Calu3 (cell line): Measurements from ENCODE around the gene MAP2K2. TPM values are rescaled to one million over a fixed set of nuclear protein-coding genes. Genes with fewer than 3 reads are reported as not detected.

Experiments used
- BruUV-seq: library from RNA; stranded (reverse); fragments of 400-500 nt; replicated peaks from 2 replicates; lab custom pipeline; 2021; lab: Mats Ljungman, UMichigan
- CTCF ChIA-PET: fragments of 300-600 bp; sonication (Branson Sonifier 250); formaldehyde crosslinking; loops from one replicate; lab custom pipeline; 2022; ENCODE audit warnings: antibody characterized with exemption; lab: Charles Lee
- DNase-seq: peaks from one replicate; pipeline ENCODE4 v3.0.0; 2022
- H3K27ac Mint-ChIP-seq: one replicate; pipeline ENCODE4 v1.8.0; 2022; ENCODE audit warnings: mixed read lengths; ENCODE audit not compliant: unreplicated experiment
- H3K27me3 Mint-ChIP-seq: one replicate; pipeline ENCODE4 v1.8.0; 2022; ENCODE audit warnings: mixed read lengths; ENCODE audit not compliant: unreplicated experiment
- H3K36me3 Mint-ChIP-seq: one replicate; pipeline ENCODE4 v1.8.0; 2022; ENCODE audit warnings: mild to moderate bottlenecking, moderate library complexity, mixed read lengths; ENCODE audit not compliant: insufficient read depth, unreplicated experiment
- H3K4me1 Mint-ChIP-seq: one replicate; pipeline ENCODE4 v1.8.0; 2022; ENCODE audit warnings: mild to moderate bottlenecking, low read depth, mixed read lengths; ENCODE audit not compliant: unreplicated experiment
- H3K4me3 Mint-ChIP-seq: one replicate; pipeline ENCODE4 v1.8.0; 2022; ENCODE audit warnings: mild to moderate bottlenecking, low read depth, moderate library complexity, mixed read lengths; ENCODE audit not compliant: unreplicated experiment
- H3K9me3 Mint-ChIP-seq: one replicate; pipeline ENCODE4 v1.8.0; 2022; ENCODE audit warnings: low read depth, mixed read lengths; ENCODE audit not compliant: unreplicated experiment
- intact Hi-C: fragments of 100-400 bp; cut with micrococcal nuclease; formaldehyde crosslinking; loops from one replicate; pipeline ENCODE4 v1.10.0; 2022; ENCODE audit not compliant: unreplicated experiment
- total RNA-seq: library from RNA; stranded (reverse); gene quantifications from 2 replicates; pipeline ENCODE4 v1.2.3, GENCODE V29; 2022
- TF ChIP-seq, protein P1 (sequence below): fragments of 200-600 bp; IDR thresholded peaks from one replicate; pipeline ENCODE4 v1.8.0; 2022; ENCODE audit warnings: antibody characterized with exemption; ENCODE audit not compliant: unreplicated experiment

The MAP2K2 gene
- total RNA-seq, 1 experiment from 2014 or later = 114 TPM

DNA sequence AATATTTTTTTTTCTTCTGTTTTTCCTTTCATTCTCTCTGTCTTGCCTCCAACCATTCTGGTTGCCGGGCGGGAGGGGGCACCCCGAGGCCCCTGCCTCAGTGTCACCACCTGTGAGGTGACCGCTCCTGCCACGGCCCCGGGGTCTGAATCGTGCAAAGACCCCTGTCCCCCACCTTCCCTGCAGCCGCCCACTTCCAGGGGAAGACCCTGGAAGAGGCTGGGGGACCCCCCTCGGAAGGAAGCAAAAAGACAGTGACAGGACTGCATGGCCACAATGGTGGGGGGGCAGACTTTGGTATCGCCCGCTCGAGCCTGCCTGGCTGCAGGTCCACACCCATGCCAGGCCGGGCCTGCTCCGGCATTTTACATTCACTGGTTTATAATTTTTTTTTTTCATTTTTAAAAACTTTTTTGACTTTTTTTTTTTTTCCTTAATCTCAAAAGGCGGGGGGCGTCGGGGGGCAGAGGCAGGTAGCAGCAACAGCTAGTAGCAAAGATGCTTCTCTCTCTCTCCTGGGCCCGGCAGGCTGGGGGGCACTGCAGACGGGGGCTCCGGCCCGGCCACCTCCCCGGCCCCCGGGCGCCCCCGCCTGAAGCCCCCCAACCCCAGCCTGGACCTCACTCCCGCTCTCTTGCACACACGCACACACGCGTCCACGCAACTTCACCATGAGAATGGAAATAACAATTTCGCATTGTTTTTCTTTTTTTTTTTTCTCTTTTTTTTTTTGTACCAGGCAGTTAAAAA is 79.8 kb downstream of the MAP2K2 start:
- DNase-seq = no peak
- TF ChIP-seq, protein P1, sequence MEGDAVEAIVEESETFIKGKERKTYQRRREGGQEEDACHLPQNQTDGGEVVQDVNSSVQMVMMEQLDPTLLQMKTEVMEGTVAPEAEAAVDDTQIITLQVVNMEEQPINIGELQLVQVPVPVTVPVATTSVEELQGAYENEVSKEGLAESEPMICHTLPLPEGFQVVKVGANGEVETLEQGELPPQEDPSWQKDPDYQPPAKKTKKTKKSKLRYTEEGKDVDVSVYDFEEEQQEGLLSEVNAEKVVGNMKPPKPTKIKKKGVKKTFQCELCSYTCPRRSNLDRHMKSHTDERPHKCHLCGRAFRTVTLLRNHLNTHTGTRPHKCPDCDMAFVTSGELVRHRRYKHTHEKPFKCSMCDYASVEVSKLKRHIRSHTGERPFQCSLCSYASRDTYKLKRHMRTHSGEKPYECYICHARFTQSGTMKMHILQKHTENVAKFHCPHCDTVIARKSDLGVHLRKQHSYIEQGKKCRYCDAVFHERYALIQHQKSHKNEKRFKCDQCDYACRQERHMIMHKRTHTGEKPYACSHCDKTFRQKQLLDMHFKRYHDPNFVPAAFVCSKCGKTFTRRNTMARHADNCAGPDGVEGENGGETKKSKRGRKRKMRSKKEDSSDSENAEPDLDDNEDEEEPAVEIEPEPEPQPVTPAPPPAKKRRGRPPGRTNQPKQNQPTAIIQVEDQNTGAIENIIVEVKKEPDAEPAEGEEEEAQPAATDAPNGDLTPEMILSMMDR = no peak
- Mint-ChIP-seq H3K36me3 (peaks cover 87% of the 10 kb centered on the region), H3K4me1 (no peaks in the 10 kb centered on the region), H3K9me3 (no peaks in the 10 kb centered on the region), H3K4me3 (no peak overlapping the region), H3K27ac (no peak overlapping the region), H3K27me3 (no peaks in the 10 kb centered on the region)
- intact Hi-C loops = no loop called here
- CTCF ChIA-PET = no interaction called here
- no TSS peak for BruUV-seq

DNA sequence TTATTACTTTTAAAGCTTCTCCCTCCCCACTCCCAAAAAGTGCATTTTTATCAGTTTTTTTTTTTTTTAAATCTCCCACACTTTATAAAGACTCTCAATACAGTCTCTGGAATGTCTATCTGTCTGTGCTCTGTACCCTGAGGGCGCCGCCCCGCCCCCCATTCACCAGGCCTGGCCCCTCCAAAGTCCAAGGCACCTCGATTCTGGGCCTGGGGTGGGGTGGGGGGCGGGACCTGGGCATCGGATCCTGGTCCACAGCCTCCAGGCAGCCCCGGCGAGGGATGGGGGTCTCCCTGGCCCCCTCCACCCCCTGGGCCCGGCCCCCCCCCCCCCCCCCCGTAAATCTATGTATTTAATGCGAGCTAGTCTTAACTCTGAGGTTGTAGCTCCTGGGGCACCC is 80.5 kb downstream of the MAP2K2 start:
- intact Hi-C loops = no loop called here
- H3K27me3 Mint-ChIP-seq = no peaks in the 10 kb centered on the region
- no peak for DNase-seq
- H3K36me3 Mint-ChIP-seq = peaks cover 87% of the 10 kb centered on the region
- H3K4me1 Mint-ChIP-seq = no peaks in the 10 kb centered on the region
- H3K9me3 Mint-ChIP-seq = no peaks in the 10 kb centered on the region
- no peak overlapping the region for H3K4me3 Mint-ChIP-seq
- H3K27ac Mint-ChIP-seq = peak overlapping the region; percentile 61
- CTCF ChIA-PET = interaction anchor here (1.0 kb wide), 1 partner anchor 163 kb away, joined by 3 read pairs; no protein-coding TSS in a partner anchor
- TF ChIP-seq, protein P1 = no peak
- no TSS peak for BruUV-seq

DNA sequence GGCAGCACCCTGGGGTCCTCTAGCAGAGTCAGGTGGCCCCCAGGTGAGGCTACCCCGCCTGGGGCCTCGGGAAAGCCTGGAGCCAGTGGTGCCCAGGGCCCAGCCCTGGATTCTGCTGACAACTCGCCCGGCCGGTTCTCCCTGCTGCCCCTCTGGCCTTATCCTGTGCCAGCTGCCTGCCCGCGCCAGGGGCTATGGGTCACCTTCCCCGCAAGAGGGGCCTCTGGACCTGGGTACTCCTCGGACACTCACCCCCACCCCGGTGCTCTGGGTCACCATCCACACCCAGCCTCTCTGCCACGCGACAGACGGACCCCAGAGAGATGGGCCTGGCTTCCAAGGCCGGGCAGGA is 81.2 kb downstream of the MAP2K2 start:
- Mint-ChIP-seq H3K27me3 (no peaks in the 10 kb centered on the region), H3K27ac (peak overlapping the region; percentile 61), H3K4me3 (peak overlapping the region; percentile 44), H3K4me1 (no peaks in the 10 kb centered on the region), H3K36me3 (peaks cover 87% of the 10 kb centered on the region), H3K9me3 (no peaks in the 10 kb centered on the region)
- intact Hi-C loops = no loop called here
- no TSS peak for BruUV-seq
- peak; percentile 80 for DNase-seq
- TF ChIP-seq, protein P1 = no peak
- CTCF ChIA-PET = interaction anchor here (1.0 kb wide), 1 partner anchor 164 kb away, joined by 3 read pairs; no protein-coding TSS in a partner anchor

DNA sequence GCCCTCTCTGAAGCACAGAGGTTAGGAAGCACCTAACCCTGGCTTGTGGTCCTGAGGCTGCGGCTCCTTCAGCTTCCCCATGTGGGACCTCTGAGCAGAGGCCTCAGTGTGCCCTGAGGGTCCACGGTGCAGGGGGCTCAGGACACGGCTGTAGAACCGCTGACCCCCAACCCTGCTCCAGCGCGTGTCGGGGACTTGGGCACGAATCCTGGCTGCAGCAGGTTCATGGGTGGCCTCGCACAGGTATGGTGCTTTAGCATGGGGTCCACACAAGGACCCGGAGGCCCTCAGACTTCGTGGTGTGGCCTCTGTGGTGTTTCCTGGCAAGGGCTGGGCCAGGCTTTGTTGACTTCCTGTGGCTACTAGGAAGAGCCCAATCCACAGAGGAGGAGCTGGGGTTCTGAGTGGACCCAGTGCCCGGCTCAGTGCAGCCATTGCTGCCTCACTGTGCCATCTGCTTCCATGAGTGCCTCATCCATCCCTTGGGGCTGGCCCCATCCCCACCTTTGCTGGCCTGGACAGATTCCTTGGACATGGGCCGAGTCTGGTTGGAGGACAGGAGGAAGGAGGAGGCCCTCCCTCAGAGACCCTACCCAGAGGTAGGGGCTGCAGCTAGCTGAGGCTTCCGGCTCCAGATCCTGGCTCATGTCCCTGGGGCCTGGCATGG is 81.7 kb downstream of the MAP2K2 start:
- peak overlapping the region; percentile 44 for H3K4me3 Mint-ChIP-seq
- DNase-seq = no peak
- BruUV-seq = no TSS peak
- peaks cover 84% of the 10 kb centered on the region for H3K36me3 Mint-ChIP-seq
- H3K27ac Mint-ChIP-seq = peak overlapping the region; percentile 61
- no peaks in the 10 kb centered on the region for H3K4me1 Mint-ChIP-seq
- no peaks in the 10 kb centered on the region for H3K9me3 Mint-ChIP-seq
- TF ChIP-seq, protein P1 = no peak
- H3K27me3 Mint-ChIP-seq = no peaks in the 10 kb centered on the region
- CTCF ChIA-PET = interaction anchor here (1.0 kb wide), 1 partner anchor 165 kb away, joined by 3 read pairs; no protein-coding TSS in a partner anchor
- intact Hi-C loops = no loop called here

Other genes starting within 250 kb of the MAP2K2 start
- not detected in 2 replicates for gene ATCAY, start 243.4 kb downstream of the MAP2K2 start, total RNA-seq
- not detected in 2 replicates for gene NMRK2, start 191.1 kb downstream of the MAP2K2 start, total RNA-seq
- 46.3 and 50.9 TPM in 2 replicates for gene DAPK3, start 153.0 kb downstream of the MAP2K2 start, total RNA-seq
- 1,011 and 1,166 TPM in 2 replicates for gene EEF2, start 138.7 kb downstream of the MAP2K2 start, total RNA-seq
- gene PIAS4, start 116.4 kb downstream of the MAP2K2 start, total RNA-seq = 29.3 and 35.7 TPM in 2 replicates
- gene ZBTB7A, start 57.2 kb downstream of the MAP2K2 start, total RNA-seq = 38.0 and 44.7 TPM in 2 replicates
- 0.14 and 0.44 TPM in 2 replicates for gene CREB3L3, start 29.5 kb upstream of the MAP2K2 start, total RNA-seq
- 22.9 and 26.6 TPM in 2 replicates for gene SIRT6, start 58.4 kb upstream of the MAP2K2 start, total RNA-seq
- gene ANKRD24, start 58.6 kb upstream of the MAP2K2 start, total RNA-seq = 0.76 and 1.4 TPM in 2 replicates
- 1.2 and 1.6 TPM in 2 replicates for gene EBI3, start 105.4 kb upstream of the MAP2K2 start, total RNA-seq
- gene YJU2, start 123.0 kb upstream of the MAP2K2 start, total RNA-seq = 7.8 and 10.4 TPM in 2 replicates
- gene SHD, start 155.1 kb upstream of the MAP2K2 start, total RNA-seq = not detected in 2 replicates
- not detected in 2 replicates for gene TMIGD2, start 178.3 kb upstream of the MAP2K2 start, total RNA-seq
- gene FSD1, start 180.5 kb upstream of the MAP2K2 start, total RNA-seq = 1.2 and 1.9 TPM in 2 replicates
- gene STAP2, start 214.7 kb upstream of the MAP2K2 start, total RNA-seq = 28.7 and 30.5 TPM in 2 replicates
- gene MPND, start 219.4 kb upstream of the MAP2K2 start, total RNA-seq = 15.3 and 21.1 TPM in 2 replicates